IPS-20b (cell line): ENCODE data around the gene PRKG1.

Source experiments
- H3K27ac ChIP-seq: one replicate; pipeline ENCODE4 v1.5.1; 2013; ENCODE audit warnings: low read length
- H3K27me3 ChIP-seq: 2 replicates; pipeline ENCODE4 v1.6.1; 2013; ENCODE audit warnings: mild to moderate bottlenecking, low read length, inconsistent platforms; ENCODE audit not compliant: insufficient read depth
- H3K36me3 ChIP-seq: 2 replicates; pipeline ENCODE4 v1.6.1; 2013; ENCODE audit warnings: low read depth, mild to moderate bottlenecking, inconsistent platforms, low read length, moderate library complexity; ENCODE audit not compliant: insufficient read depth
- H3K4me1 ChIP-seq: 2 replicates; pipeline ENCODE4 v1.6.1; 2013; ENCODE audit warnings: mild to moderate bottlenecking, control low read depth, inconsistent platforms, low read length, moderate library complexity; ENCODE audit not compliant: insufficient read depth
- H3K4me3 ChIP-seq: 2 replicates; pipeline ENCODE4 v1.5.1; 2013; ENCODE audit warnings: mild to moderate bottlenecking, low read length, inconsistent platforms
- H3K9ac ChIP-seq: 2 replicates; pipeline ENCODE4 v1.6.1; 2013; ENCODE audit warnings: low read depth, mild to moderate bottlenecking, inconsistent platforms, low read length, moderate library complexity
- H3K9me3 ChIP-seq: 2 replicates; pipeline ENCODE4 v1.6.1; 2013; ENCODE audit warnings: mild to moderate bottlenecking, low read depth, low read length, inconsistent platforms; ENCODE audit not compliant: insufficient read depth

The PRKG1 gene

DNA sequence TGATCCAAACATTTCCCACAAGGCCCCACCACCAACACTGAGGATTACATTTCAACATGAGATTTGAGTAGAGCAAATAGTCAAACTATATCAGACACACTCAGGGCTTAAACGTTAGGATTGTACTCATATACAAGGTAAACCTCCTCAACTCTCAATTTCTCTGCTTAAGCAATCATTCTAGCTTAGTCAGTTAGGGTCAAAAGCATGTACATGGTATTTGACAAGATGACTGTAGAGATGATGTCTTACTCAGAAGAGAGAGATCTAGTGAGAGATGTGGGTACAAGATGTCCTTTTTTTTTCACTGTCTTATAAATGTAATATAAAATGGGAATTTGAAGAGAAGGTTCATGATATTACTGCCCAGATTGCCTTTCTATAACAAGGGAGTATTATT lies 270.1 kb downstream of the PRKG1 start:
- Histone ChIP-seq H3K4me3 (no peak overlapping the region), H3K27me3 (no peaks in the 10 kb centered on the region), H3K9ac (no peak overlapping the region), H3K27ac (no peak overlapping the region), H3K9me3 (no peaks in the 10 kb centered on the region), H3K36me3 (no peaks in the 10 kb centered on the region), H3K4me1 (no peaks in the 10 kb centered on the region)

DNA sequence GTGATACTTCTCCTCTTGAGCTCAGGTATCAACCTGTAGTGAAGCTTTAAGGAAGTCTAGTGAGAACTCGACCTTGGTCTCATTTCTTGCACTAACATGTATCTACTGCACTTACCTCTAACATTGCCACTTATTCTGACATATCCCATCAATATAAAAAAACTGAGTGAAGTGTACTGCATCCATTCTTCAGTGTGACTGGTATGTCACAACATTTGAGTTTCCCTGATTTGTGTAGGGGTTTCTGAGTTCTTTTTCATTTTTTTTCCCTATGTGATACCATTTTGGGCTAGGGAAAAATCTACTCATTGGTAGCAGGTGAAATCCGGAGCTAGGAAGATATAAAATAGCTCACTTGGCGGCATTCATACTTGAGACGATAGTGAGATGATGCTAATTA lies 274.3 kb downstream of the PRKG1 start:
- Histone ChIP-seq H3K4me1 (no peaks in the 10 kb centered on the region), H3K27me3 (no peaks in the 10 kb centered on the region), H3K9ac (no peak overlapping the region), H3K4me3 (no peak overlapping the region), H3K27ac (no peak overlapping the region), H3K36me3 (no peaks in the 10 kb centered on the region), H3K9me3 (no peaks in the 10 kb centered on the region)

DNA sequence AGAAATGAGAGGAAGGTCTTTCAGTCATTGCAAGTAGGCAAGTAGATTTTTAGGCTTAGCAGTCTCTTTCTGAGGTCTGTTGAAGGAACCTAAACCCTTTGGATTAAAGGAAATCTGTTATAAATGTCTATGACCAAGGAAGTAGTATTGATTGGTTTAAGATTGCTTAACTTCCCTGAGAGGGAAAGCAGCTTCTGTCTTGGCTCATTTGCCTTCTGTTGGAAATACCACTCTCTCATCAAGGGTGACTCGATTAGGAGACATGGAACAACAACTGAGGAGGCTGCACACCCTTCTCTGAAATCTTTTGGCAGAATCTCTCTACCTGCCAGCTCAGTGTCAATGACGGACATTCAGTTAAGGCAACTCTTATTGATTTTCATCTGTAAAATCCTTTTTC lies 282.9 kb downstream of the PRKG1 start:
- H3K36me3 ChIP-seq = no peaks in the 10 kb centered on the region
- no peaks in the 10 kb centered on the region for H3K4me1 ChIP-seq
- no peak overlapping the region for H3K9ac ChIP-seq
- no peak overlapping the region for H3K27ac ChIP-seq
- no peaks in the 10 kb centered on the region for H3K27me3 ChIP-seq
- H3K4me3 ChIP-seq = no peak overlapping the region
- H3K9me3 ChIP-seq = no peaks in the 10 kb centered on the region

DNA sequence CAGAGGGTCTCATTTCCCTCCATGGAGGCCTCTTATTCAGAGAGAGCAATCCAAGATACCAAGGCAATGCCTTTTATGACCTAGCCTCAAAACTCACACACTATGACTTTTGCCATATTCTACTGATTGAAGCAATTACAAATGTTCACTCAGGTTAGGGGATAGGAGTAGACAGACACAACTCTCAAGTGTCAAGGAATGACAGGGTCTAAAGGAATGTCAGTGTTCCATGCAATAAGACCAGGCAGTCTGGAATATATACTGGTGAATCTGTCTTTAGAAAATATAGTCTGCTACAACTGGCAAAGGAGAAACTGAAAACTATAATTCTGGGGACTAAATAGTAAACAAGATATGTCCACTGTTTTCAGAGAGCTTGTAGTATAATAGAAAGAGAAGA lies 283.9 kb downstream of the PRKG1 start:
- H3K4me1 ChIP-seq = no peaks in the 10 kb centered on the region
- no peak overlapping the region for H3K27ac ChIP-seq
- H3K4me3 ChIP-seq = no peak overlapping the region
- H3K9ac ChIP-seq = no peak overlapping the region
- H3K9me3 ChIP-seq = no peaks in the 10 kb centered on the region
- no peaks in the 10 kb centered on the region for H3K36me3 ChIP-seq
- H3K27me3 ChIP-seq = no peaks in the 10 kb centered on the region

DNA sequence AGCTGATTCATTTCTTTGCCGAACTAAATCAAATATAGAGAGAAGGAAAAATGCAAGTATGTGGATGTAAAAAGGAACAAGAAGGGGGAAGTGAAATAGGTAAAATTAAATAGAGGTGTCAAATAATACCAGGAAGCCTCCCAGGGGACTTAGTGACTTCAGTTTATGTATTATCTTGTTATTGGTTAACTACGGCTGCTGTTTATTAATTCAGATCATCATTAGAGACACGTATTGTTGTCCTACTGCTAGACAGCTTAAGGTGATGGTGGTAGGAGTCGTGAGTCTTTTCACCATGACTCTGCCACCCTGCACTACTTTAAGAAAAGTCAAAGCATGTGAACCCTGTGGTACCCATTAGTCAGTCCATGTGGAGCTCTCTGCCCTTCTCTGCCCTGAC lies 289.1 kb downstream of the PRKG1 start:
- Histone ChIP-seq H3K36me3 (no peaks in the 10 kb centered on the region), H3K27ac (no peak overlapping the region), H3K4me1 (peaks cover 25% of the 10 kb centered on the region), H3K4me3 (no peak overlapping the region), H3K9me3 (no peaks in the 10 kb centered on the region), H3K27me3 (no peaks in the 10 kb centered on the region), H3K9ac (no peak overlapping the region)

DNA sequence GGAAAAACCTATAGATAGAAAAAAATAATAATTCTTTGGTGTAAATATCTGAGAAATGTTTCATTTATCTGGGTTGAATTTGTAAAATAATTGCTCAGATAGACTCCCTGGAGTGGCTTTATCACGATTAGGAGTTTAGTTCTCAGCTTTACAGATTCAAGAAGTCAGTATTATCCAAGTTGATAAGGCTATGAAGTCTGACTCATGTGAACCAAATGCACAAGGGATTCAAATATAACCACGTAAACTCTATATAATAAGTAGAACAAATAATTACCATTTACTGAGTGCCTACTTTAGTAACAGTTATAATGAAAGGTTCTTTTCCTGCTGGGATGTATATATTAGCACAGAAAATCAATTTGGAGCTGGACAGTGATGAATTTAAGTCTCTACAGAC lies 290.4 kb downstream of the PRKG1 start:
- Histone ChIP-seq H3K9ac (no peak overlapping the region), H3K4me3 (no peak overlapping the region), H3K4me1 (peaks cover 31% of the 10 kb centered on the region), H3K36me3 (no peaks in the 10 kb centered on the region), H3K27ac (no peak overlapping the region), H3K9me3 (no peaks in the 10 kb centered on the region), H3K27me3 (no peaks in the 10 kb centered on the region)

DNA sequence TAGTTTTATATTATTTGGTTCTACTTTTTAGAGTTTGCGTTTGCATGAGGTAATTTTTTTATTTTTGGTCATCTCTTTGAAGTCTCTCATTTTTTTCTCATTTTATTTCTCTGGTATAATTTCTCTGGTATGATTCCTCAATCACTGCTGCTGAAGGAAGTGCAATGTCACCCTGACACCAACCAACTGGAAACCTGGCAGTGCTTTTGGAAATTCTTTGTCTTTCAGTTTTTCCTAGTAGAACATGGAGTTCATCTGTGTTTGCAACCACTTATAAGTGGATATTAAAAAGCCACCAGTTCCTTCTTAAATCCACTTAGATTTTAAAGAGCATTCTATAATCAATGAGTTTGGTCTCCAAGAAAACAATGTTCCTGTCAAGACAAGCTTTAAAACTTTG lies 291.8 kb downstream of the PRKG1 start:
- no peak overlapping the region for H3K4me3 ChIP-seq
- no peaks in the 10 kb centered on the region for H3K27me3 ChIP-seq
- no peaks in the 10 kb centered on the region for H3K9me3 ChIP-seq
- H3K36me3 ChIP-seq = no peaks in the 10 kb centered on the region
- H3K4me1 ChIP-seq = peaks cover 39% of the 10 kb centered on the region
- H3K9ac ChIP-seq = no peak overlapping the region
- H3K27ac ChIP-seq = no peak overlapping the region

DNA sequence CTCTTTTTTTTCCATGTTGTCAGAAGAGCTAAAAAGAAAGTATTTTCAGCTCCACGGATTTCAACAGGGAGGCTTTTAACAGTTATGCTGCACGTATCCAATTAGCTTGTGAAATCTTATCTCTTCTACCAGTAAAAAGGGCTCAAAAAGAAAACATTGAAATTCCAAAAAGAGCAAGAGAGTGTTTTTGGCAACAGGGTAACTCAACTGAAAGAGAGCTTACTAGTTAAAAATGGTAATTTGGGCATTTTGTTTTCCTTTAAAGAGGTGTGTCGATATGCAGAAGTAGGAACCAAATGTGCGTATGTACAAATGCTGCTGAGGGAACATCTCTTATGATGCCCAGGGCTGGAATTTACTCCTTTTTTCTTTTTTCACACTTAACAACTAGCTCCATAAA lies 292.8 kb downstream of the PRKG1 start:
- Histone ChIP-seq H3K27ac (no peak overlapping the region), H3K4me1 (peaks cover 40% of the 10 kb centered on the region), H3K9ac (no peak overlapping the region), H3K4me3 (no peak overlapping the region), H3K9me3 (no peaks in the 10 kb centered on the region), H3K27me3 (no peaks in the 10 kb centered on the region), H3K36me3 (no peaks in the 10 kb centered on the region)

DNA sequence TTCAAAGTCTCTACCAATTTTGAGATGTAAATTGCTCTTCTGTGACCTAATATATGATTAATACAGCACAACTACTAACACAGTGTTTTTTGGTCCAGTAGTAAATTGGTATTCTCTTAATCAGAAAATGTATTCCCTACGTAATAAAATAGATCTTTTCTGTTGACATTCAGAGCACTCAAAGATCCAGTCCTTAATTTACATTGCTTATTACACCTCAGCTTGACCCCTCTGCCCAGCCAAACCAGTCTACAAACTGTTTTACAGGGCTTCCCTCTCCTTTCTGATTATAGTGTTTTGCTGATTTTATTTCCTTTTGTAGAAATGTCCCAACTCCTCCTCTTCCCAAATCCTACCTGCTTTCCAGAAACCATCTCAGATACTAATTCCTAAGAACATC lies 293.4 kb downstream of the PRKG1 start:
- Histone ChIP-seq H3K27me3 (no peaks in the 10 kb centered on the region), H3K9me3 (no peaks in the 10 kb centered on the region), H3K4me1 (peaks cover 40% of the 10 kb centered on the region)

DNA sequence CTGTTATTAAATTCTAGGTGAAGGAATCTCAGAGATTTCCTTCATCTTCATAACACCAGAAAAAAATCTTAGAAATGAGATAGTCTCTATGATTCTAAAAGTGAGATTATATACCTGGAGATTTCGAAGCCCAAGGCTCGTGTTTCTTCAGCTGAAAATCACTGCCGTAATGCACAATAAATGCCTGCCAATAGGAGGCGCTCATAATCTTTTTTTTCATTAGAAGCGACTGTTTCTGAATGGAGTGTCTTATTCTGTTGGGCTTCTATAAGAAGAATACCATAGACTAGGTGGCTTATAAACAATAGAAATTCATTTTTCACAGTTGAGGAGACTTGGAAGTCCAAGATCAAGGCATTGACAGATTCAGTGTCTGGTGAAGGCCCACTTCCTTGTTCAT lies 294.7 kb downstream of the PRKG1 start:
- Histone ChIP-seq H3K4me3 (no peak overlapping the region), H3K9me3 (no peaks in the 10 kb centered on the region), H3K27me3 (no peaks in the 10 kb centered on the region), H3K4me1 (peaks cover 36% of the 10 kb centered on the region), H3K27ac (no peak overlapping the region), H3K36me3 (no peaks in the 10 kb centered on the region), H3K9ac (no peak overlapping the region)

More for the DNA sequence above, 293.4 kb downstream of the PRKG1 start:
- no peak overlapping the region for H3K27ac ChIP-seq
- H3K4me3 ChIP-seq = no peak overlapping the region
- no peaks in the 10 kb centered on the region for H3K36me3 ChIP-seq
- no peak overlapping the region for H3K9ac ChIP-seq

DNA sequence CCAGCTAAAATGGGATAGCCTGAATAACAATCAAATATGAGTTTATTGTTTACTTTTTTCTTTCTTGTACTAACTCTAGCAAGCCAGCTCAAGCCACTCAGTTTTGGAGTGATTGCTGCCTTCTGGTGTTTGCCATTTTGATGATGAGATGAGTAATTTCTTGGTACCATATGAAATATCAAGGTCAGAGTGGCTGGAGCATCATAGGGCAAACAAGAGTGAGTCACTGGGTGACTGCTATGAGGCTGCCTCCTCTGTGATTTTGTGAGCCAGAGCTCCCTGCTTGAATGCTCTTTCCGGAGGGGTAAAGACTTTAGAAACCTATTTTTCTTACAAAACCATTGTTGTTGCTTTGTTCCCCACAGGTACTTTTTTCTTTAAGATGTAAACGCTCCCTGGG lies 295.6 kb downstream of the PRKG1 start:
- peaks cover 32% of the 10 kb centered on the region; the same call in 1 of the 2 replicates for H3K4me1 ChIP-seq
- H3K27me3 ChIP-seq = no peaks in the 10 kb centered on the region
- no peaks in the 10 kb centered on the region for H3K36me3 ChIP-seq
- H3K9ac ChIP-seq = no peak overlapping the region
- no peaks in the 10 kb centered on the region for H3K9me3 ChIP-seq
- no peak overlapping the region for H3K4me3 ChIP-seq
- no peak overlapping the region for H3K27ac ChIP-seq

DNA sequence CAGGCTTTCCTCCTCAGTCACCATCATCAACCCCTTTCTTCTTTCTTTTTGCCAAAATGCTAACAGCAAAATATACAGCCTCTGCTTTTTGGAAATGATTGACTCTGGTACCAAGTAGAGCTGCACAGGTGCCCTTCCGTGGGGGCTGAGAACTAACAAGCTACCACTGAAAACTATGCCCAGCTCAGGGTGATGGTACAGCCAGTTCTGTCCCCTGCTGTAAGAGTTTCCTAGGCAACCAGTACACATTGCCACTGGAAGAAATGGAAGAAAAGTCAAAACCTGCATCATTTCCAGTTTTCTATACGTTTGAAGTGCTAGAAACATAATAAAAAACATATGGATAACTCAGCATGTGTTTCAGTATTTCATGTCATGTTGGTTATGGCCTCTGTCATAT lies 297.5 kb downstream of the PRKG1 start:
- H3K4me1 ChIP-seq = peaks cover 31% of the 10 kb centered on the region; the same call in 1 of the 2 replicates

DNA sequence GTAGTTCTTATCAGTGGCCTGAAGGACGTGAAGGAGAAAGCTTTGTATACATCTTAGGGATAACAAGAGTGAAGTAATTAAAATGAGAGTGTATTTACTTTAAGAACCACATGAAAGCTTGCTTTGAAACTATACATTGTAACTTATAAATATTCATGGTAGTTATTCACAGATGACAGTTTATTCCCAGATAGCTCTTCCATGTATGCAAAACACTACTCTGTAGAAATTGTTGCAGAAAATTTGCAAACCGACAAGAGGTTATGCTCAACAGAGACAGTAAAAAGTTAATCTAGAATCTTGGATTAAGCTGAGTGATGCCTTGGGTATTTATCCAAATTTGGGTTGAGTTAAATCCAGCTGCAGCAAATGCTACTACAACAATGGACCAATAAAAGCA lies 301.5 kb downstream of the PRKG1 start:
- Histone ChIP-seq H3K27ac (no peak overlapping the region), H3K9ac (no peak overlapping the region), H3K4me1 (peaks cover 5% of the 10 kb centered on the region; the same call in 1 of the 2 replicates), H3K36me3 (no peaks in the 10 kb centered on the region), H3K27me3 (no peaks in the 10 kb centered on the region), H3K4me3 (no peak overlapping the region), H3K9me3 (no peaks in the 10 kb centered on the region)

More for the DNA sequence above, 297.5 kb downstream of the PRKG1 start:
- no peaks in the 10 kb centered on the region for H3K36me3 ChIP-seq
- no peaks in the 10 kb centered on the region for H3K9me3 ChIP-seq
- H3K9ac ChIP-seq = no peak overlapping the region
- no peaks in the 10 kb centered on the region for H3K27me3 ChIP-seq
- no peak overlapping the region for H3K4me3 ChIP-seq
- H3K27ac ChIP-seq = no peak overlapping the region
